Erythroblast (primary cell): Measurements from ENCODE around the gene NDUFA13.

Experiments
- DNase-seq, 2 experiments: peaks; one replicate each; lab custom pipeline; 2025; lab: John Stamatoyannopoulos, UW
- GATA1 ChIP-seq: IDR thresholded peaks from 2 replicates; pipeline ENCODE4 v1.6.1; 2011; ENCODE audit warnings: low read depth, mild to moderate bottlenecking, control low read depth, low read length, moderate library complexity
- POLR2A ChIP-seq: IDR thresholded peaks from 2 replicates; pipeline ENCODE4 v1.6.1; 2011; ENCODE audit warnings: mild to moderate bottlenecking, low read length

The NDUFA13 gene

DNA sequence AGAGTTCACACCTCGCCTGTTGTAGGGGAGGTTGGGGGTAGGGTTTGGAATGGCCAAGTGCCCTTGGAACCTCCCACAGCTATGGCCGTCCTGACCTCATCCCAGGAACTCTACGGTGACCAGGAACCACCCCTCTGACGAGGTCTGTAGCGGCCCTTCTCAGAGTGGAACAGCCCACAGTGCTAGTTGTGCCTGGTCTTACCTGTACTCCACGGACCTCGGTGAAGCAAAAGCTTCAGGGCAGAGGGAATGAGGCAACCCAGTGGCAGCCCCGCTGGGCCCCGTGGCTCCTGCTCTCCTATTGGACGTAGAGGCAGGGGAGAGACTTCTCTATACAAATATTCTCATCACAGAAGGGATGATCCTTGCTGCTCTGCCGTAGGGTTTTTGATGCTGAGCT lies 7.8 kb upstream of the NDUFA13 start:
- no peak for TF ChIP-seq POLR2A
- TF ChIP-seq GATA1: no peak
- no peak for DNase-seq

DNA sequence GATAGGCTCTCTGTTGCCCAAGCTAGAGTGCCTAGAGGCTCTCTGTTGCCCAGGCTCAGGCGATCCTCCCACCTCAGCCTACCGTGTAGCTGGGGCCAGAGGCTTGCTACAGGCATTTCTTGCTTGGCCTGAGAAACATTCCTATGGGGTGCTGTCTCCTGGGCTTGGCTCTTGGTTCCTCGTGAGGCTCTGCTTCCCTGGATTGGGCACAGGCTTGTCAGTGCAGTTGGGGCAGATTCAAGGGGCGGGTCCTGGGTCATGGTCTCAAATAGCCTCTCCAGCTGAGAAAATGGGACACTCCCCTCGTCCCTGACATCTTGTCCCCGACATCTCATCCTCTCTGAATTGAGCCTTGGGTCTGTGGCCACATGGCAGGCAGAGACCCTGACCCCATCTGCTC lies 5.6 kb upstream of the NDUFA13 start:
- no peak for DNase-seq
- TF ChIP-seq POLR2A (no peak), GATA1 (no peak)

DNA sequence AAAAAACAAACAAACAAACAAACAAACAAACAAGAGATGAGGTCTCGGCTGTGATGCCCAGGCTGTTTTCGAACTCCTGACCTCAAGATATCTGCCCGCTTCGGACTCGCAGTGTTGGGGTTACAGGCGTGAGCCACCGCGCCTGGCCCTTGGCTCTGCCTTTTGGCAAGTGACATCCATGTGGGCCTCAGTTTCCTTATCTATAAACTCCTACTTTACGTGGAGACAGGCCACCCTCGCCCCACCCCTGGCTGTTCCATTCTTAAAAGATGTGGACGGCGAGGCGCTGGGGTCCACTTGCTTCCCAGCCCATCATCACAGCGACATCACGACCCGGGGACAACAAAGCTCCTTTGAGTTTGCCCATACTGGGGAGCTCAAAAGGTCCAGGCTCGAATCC lies 2.3 kb upstream of the NDUFA13 start:
- no peak for DNase-seq
- TF ChIP-seq POLR2A: no peak
- TF ChIP-seq GATA1: no peak

DNA sequence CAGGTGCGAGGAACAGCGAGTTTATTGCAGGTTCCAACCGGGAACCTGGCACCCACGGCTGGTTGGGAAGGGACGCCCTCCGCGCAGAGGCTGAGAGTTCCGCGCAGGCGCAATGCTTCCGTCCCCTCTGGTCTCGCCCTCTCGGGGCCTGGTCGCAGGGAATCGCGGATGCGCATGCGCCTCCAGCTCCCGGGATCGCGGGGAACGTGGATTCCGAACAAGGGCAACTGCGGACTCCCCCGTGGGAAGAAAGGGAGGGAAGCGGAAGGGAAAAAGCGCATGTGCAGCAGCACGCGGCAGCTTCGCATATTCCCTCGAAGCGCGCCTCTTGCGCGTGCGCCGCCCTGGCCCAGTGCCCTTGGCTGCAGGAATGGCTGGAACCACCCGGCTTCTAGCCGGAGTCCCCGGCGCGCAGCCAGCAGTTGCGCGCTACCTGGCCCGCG lies 1.8 kb upstream of the NDUFA13 start:
- peak in 1 of 2 experiments; percentile 36 for DNase-seq

DNA sequence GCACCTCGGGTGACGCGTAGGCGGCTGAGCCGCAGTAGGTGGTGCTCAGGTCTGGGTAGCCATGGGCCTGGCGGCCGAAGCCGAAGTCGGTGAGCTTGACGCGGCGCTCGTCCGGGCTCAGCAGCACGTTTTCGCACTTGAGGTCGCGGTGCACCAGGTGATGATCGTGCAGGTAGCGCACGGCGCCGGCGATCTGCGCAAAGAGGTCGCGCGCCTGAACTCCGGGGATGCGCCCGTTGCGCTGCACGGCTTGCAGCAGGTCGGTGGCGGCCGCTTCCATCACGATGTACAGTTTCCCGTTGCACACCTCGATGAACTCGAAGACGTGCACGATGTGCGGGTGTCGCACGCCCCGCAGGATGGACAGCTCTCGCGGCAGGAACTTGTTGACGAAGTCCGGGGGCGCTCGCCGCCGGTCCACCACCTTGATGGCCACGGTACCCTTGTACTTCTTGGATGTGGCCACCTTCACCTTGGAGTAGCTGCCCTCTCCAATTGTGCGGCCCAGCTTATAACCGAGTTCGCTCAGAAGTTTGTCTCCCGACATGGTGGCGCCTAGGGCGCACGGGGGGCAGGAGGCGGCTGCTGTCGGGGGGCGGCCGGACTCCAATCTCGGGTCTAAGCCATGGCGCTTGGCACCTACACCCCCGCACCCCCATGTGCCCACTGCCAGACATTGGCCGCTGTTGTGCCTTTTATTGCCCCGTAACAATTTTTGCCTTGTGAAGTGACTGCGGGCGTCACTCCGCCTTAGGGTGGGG lies 964 bp upstream of the NDUFA13 start, which contains the start of gene TSSK6:
Gene TSSK6, minus strand, starts transcription at position 668 of the 761 bp plus-strand sequence. Its CDS starts 121 bp downstream, at position 547.
- TF ChIP-seq POLR2A: no peak
- TF ChIP-seq GATA1: no peak

More for the DNA sequence above, 1.8 kb upstream of the NDUFA13 start:
- no peak for TF ChIP-seq GATA1
- no peak for TF ChIP-seq POLR2A

DNA sequence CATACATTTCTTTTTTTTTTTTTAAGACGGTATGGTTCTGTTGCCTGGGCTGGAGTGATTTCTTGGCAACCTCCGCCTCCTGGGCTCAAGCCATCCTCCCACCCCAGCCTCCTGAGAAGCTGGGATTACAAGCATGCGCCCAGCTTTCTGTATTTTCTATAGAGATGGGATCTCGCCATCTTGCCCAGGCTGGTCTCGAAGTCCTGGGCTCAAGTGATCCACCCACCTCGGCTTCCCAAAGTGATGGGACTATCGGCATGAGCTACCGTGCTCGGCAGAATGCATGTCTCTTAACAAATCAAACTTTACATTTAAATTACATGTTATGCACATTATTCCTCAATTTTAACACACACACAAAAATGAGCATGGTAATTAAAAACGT lies 1.2 kb downstream of the NDUFA13 start:
- no peak for DNase-seq
- TF ChIP-seq POLR2A (no peak), GATA1 (no peak)

More for the DNA sequence above, 964 bp upstream of the NDUFA13 start, which contains the start of gene TSSK6:
- no peak for DNase-seq

DNA sequence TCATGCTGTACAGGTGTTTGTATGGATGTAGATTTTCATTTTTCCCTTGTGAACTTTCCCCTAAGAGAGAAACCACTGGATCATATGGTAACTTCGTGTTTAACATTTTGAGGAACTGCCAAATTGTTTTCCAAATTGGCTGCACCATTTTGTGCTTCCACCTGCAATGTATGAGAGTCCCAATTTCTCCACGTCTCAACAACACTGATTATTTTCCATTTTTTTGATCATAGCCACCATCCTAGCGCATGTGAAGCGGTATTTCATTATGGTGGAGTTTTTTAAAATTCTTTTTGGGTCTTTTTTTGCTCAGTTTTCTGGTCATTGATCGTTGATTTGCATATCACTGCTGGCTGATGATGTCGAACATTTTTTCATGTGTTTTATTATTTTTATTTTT lies 5.0 kb downstream of the NDUFA13 start:
- TF ChIP-seq GATA1 (no peak), POLR2A (no peak)

DNA sequence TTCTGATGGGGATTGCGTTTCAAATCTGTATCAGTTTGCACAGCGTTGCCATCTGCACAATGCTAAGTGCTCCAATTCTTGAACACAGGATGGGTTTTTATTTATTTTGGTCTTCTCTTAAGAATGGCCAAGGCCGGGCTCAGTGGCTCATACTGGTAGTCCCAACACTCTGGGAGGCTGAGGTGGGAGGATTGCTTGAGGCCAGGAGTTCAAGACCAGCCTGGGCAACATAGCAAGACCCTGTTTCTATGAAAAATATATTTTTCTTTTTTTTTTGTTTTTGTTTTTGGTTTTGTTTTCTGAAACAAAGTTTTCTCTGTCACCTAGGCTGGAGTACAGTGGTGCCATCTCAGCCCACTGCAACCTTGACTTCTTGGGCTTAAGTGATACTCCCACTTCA lies 7.2 kb downstream of the NDUFA13 start:
- no peak for DNase-seq
- TF ChIP-seq POLR2A: no peak
- no peak for TF ChIP-seq GATA1

More for the DNA sequence above, 5.0 kb downstream of the NDUFA13 start:
- no peak for DNase-seq

DNA sequence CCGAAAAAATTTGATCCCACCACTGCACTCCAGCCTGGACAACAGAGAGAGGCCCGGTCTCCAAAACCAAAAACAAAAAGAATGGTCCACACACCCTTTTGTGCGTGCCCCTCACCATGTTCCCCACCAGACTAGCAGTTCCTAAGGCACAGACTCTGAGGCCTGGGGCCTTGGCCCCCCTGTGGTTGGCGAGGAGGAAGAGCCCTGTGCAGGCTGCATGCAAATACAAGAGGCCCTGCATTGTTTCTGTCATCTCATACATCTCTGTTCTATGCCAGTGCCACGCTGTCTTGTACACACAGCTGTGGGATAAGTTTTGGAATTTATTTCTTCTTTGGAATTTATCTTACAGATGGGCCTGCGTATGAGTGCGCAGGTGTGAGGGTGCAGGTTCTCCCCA lies 8.0 kb downstream of the NDUFA13 start:
- DNase-seq: no peak

DNA sequence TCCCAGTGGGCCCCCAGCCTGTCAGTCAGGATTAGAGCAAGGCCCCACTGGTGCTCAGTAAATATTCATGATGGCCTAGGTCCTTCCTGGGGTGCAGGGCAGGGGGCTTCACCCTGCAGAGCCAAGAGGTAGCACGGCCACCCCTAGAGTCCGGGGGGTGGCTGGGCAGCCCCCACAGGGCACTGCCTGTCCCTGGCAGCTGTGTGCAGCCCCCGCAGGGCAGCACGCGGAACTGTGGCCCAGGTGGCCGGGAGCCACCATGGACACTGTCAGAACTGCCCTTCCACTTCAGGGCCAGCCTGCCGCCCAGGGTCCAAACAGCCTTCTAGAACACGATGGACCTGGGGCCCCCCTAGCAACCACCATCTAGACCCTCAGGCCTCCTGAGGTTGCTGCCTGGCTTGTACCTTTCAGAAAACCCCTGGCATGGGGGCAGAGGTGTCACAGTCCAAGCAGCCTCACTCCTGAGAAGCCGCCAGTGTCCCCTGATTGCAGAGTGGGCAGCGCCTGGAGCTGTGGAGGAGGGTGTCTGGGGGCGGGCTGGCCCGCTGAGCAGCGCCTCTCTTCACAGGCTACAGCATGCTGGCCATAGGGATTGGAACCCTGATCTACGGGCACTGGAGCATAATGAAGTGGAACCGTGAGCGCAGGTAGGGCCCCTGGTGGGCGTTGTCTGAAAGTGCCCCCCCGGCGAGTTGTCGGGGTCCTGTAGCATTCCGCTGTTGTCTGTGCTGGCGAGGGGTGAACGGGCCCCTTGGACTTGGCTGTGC lies 9.8 kb downstream of the NDUFA13 start:
- no peak for TF ChIP-seq GATA1
- TF ChIP-seq POLR2A: no peak
- DNase-seq: no peak

More for the DNA sequence above, 8.0 kb downstream of the NDUFA13 start:
- no peak for TF ChIP-seq POLR2A
- TF ChIP-seq GATA1: no peak

DNA sequence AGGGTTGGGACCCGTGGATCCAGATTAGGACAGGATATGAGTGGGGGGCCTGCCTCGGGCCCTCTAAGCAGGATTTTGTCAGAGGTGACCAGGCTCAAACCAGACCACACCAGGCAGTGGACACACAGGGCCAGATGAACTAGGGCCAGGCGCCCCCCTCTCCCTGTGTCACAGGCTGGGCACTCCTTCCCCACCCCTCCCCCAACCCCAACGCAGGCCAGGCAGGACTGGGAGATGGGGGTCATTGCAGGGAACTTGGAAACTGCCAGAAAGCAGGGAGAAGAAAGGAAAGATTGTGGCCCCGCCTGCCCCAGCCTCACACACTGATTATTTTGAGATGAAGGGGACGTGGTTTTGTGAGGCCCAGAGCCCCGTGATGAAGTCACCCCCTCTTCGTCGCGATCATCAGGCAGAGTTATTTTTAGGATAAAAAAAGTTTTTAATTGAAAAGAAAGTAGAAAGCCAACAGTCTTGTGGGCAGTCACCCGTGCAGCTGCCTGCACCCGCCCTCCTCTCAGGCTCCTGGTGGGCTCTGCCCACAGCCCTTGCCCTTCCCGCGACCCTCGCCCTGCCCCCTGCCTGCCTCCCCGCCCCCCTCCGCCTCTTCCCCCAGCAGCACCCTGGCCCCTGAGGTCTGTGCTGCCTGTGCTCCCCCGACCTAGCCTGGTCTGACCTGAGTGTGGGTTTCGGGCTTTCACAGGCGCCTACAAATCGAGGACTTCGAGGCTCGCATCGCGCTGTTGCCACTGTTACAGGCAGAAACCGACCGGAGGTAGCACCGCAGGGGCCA lies 10.8 kb downstream of the NDUFA13 start:
- no peak for DNase-seq
- TF ChIP-seq GATA1 (no peak), POLR2A (no peak)

DNA sequence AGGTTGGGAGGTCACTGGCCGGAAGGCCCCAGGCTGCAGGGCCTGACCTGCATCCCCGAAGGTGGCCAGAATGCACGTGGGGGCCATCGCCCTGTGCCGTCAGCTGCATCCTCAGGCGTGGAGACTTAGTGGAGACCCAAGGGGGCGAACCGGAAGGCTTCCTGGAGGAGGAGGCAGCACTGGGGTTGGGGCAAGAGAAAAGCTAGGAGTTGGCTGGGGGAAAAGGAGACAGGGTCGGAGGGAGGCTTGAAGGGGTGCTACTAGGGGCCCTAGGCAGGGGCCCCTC lies 11.3 kb downstream of the NDUFA13 start:
- TF ChIP-seq GATA1 (no peak), POLR2A (no peak)
- DNase-seq: no peak

DNA sequence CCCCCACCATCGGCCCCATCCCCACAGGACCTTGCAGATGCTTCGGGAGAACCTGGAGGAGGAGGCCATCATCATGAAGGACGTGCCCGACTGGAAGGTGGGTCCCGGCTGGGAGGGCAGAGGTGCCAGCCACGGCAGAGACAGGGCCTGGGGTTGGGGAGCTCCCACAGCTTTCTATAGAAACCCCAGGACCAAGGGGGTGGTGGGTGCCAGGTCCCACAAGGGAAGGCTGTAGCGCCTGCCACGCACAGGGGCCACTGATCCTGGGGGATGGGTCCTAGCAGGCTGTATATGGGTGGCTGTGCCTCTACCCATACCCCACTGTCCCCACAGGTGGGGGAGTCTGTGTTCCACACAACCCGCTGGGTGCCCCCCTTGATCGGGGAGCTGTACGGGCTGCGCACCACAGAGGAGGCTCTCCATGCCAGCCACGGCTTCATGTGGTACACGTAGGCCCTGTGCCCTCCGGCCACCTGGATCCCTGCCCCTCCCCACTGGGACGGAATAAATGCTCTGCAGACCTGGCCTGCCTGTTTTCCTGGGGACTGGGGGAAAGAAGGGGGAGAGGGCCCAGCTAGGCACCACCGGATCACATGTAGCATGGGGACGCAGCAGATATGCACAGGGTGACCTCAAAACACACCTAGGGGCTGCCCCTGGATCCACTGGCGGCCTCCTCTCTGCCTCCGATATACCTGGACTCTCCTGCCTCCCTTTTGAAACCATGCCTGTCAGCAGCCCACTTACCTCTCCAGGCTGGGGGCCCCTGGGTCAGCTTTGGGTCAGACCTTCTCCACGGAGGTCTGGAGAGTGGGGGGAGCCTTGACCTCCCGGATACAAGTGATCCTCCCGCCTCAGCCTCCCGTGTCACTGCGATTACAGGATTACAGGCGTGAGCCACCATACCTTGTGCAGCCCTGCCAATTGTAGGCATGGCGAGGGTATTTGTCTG lies 11.9 kb downstream of the NDUFA13 start:
- DNase-seq: no peak
- no peak for TF ChIP-seq POLR2A
- no peak for TF ChIP-seq GATA1
